ENCODE measurements around the gene RRP1B. TPM values are rescaled to one million over a fixed set of nuclear protein-coding genes. Genes with fewer than 3 reads are reported as not detected.
A peak's percentile ranks its signal among the peaks of the same experiment; 100 is the strongest.

RRP1B gene
- total RNA-seq, 3 donors from 2014 or later = 11.1 to 22.5 (median 14.8) TPM

DNA sequence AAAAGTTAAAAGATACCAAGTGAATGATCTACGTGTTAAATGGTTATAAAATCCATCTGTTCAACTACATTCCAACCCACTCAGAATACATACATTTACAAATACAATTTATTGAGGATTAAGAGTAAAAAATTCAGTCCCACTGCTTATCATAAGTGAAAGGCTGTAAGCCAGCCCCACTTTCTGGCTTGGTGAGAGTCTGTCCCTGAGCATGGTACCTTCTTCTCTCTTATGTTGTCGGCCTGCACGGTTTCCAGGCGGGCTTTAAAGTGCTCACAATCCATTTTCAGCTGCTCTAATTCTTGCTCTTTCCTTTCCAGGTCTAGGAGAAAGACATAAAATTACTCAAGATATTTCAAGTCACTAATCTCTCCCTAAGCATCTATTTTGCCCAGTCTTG lies 15.3 kb upstream of the RRP1B start:
- Histone ChIP-seq H3K36me3 (ENCODE audit: low read depth) (no peaks in the 10 kb centered on the region), H3K4me1 (ENCODE audit: low read depth) (peaks cover 22% of the 10 kb centered on the region), H3K9me3 (no peaks in the 10 kb centered on the region), H3K4me3 (no peak overlapping the region)
- DNase-seq (no peak), ATAC-seq (no peak)
- TF ChIP-seq, protein P1, sequence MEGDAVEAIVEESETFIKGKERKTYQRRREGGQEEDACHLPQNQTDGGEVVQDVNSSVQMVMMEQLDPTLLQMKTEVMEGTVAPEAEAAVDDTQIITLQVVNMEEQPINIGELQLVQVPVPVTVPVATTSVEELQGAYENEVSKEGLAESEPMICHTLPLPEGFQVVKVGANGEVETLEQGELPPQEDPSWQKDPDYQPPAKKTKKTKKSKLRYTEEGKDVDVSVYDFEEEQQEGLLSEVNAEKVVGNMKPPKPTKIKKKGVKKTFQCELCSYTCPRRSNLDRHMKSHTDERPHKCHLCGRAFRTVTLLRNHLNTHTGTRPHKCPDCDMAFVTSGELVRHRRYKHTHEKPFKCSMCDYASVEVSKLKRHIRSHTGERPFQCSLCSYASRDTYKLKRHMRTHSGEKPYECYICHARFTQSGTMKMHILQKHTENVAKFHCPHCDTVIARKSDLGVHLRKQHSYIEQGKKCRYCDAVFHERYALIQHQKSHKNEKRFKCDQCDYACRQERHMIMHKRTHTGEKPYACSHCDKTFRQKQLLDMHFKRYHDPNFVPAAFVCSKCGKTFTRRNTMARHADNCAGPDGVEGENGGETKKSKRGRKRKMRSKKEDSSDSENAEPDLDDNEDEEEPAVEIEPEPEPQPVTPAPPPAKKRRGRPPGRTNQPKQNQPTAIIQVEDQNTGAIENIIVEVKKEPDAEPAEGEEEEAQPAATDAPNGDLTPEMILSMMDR (IDR thresholded peaks at IDR 0.05) = no peak
- intact Hi-C loops (cut with DNase I, micrococcal nuclease) = no loop called here

DNA sequence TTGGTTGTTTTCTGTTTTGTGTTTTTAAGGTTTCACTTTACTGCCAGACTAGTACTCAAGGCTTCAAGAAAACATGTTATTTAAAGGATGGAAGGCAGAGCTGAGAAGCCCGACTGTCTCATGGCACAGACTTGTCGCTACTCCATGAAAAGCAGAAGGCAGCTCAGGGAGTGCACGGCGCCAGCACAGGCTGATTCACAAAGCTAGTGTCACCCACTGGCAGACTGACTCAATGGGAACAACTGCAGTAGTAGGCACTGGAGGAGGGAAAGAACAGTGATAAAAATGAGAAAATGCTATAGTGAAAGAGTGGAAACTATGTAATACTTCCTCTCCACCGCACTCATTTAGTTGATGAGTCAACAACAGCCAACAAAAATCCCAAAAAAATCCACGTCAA lies 14.8 kb upstream of the RRP1B start:
- intact Hi-C loops (cut with DNase I, micrococcal nuclease) = no loop called here
- H3K4me1 ChIP-seq (ENCODE audit: low read depth) = peaks cover 22% of the 10 kb centered on the region
- H3K36me3 ChIP-seq (ENCODE audit: low read depth) = no peaks in the 10 kb centered on the region
- DNase-seq = no peak
- no peaks in the 10 kb centered on the region for H3K9me3 ChIP-seq
- no peak for ATAC-seq
- H3K4me3 ChIP-seq = no peak overlapping the region
- TF ChIP-seq, protein P1 (IDR thresholded peaks at IDR 0.05) = no peak

DNA sequence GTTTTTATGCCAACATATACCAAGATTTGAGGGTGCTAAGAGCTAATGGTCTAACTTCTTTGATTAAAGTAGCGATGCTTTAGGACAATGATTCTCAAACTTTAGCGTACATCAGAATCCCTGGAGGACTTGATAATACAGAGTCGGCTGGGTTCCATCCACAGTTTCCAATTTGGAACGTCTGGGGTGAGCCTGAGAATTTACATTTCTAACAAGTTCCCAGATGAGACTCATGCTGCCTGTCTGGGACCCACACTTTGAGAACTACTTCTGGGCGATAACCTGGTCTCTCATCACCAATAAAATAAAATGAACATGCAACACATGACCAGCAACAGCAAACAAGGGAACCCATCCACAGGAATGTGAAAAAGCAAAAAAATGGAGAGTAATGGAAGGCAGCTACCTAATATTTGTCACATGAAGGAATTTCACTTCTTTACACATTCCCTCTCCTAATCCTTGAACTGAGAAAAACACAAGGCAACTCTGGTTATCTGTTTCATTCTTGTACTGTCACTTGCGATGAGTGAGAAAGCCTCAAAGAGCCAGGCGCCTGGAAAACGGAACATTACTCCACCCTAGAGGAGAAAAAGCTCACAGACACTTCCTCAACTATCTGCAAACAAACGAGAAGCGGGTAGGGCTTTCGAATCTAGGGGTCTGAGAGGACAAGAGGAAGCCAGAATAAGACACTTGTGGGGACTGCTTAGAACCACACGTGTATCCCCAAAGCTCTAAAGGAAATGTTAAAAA lies 14.0 kb upstream of the RRP1B start:
- intact Hi-C loops (cut with DNase I, micrococcal nuclease) = no loop called here
- peak; percentile 80 for ATAC-seq
- H3K4me3 ChIP-seq = no peak overlapping the region
- TF ChIP-seq, protein P1 (IDR thresholded peaks at IDR 0.05) = no peak
- no peaks in the 10 kb centered on the region for H3K9me3 ChIP-seq
- DNase-seq = peak in 1 of 3 donors; percentile 73
- no peaks in the 10 kb centered on the region for H3K36me3 ChIP-seq (ENCODE audit: low read depth)
- peaks cover 22% of the 10 kb centered on the region for H3K4me1 ChIP-seq (ENCODE audit: low read depth)

DNA sequence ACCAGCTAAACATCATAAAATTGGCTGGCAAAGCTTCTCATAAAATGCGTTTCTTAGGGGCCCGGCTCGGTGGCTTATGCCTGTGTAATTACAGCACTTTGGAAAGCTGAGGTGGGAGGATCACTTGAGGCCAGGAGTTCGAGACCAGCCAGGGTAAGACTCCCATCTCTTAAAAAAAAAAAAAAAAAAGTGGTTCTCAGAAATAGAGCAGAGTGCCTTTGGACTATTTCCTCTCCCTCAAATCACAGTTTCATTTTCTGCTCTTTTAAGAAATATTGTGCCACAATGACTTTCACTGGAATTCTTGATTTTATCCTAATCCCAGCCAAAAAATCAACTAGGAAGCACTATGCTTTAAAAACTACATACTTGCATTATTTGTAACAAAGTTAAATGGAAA lies 13.4 kb upstream of the RRP1B start:
- H3K9me3 ChIP-seq = no peaks in the 10 kb centered on the region
- H3K4me3 ChIP-seq = no peak overlapping the region
- ATAC-seq (no peak), DNase-seq (no peak)
- H3K4me1 ChIP-seq (ENCODE audit: low read depth) = peaks cover 22% of the 10 kb centered on the region
- intact Hi-C loops (cut with DNase I, micrococcal nuclease) = no loop called here
- no peaks in the 10 kb centered on the region for H3K36me3 ChIP-seq (ENCODE audit: low read depth)
- TF ChIP-seq, protein P1 (IDR thresholded peaks at IDR 0.05) = no peak

DNA sequence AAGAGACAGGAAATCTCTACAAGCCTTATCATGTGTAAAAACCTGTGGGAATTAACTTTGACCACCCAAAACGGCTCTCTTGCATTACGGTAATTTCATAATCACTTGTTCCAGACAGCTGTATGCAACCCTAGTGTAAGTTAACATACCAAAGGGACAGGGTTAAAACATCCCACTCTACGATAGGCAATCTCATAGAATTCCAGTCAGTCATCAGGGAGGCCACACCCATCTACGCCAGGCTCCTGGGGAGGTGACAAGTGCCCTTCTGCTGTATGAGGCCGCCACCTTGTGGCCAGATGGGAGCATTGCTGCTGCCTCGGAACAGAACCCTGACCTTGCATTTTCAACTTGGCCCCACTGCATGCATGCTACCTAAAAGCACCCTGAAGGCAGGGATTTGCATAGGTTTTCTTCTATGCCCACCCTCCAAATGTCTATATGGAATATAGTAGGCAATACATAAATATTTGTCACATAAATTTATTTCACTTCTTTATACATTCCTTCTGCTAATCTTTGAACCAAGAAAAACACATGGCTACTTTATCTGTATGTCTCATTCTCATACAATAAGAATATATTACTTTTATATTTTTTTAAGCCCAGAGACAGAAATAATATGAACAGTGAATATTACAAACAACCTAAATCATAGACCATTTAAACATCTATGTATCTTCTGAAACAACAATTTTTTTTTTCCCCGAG lies 12.7 kb upstream of the RRP1B start:
- Histone ChIP-seq H3K36me3 (ENCODE audit: low read depth) (no peaks in the 10 kb centered on the region), H3K4me1 (ENCODE audit: low read depth) (peaks cover 22% of the 10 kb centered on the region), H3K9me3 (no peaks in the 10 kb centered on the region), H3K4me3 (no peak overlapping the region)
- intact Hi-C loops (cut with DNase I, micrococcal nuclease) = no loop called here
- ATAC-seq (peak; percentile 100), DNase-seq (peak; percentile 91 to 94 (median 92))
- TF ChIP-seq, protein P1 (IDR thresholded peaks at IDR 0.05) = peak; percentile 98

Measured in mucosa of descending colon (tissue), 3 donors.